Esophagus squamous epithelium (tissue), 4 donors: ENCODE results near the gene STK38L.

Experiments used
- POLR2A ChIP-seq, 4 donors: fragments of 450-650 bp; IDR thresholded peaks; one replicate each; pipeline ENCODE4 v1.6.1; 2017; ENCODE audit warnings: antibody characterized with exemption in 4 of 4, mild to moderate bottlenecking in 4 of 4, moderate library complexity in 3 of 4
- TF ChIP-seq, protein P1 (sequence below), 6 experiments: fragments of 450-650 bp in 4 of 6; fragments of 200-600 bp in 2 of 6; sonication (generic) in 2 of 6; IDR thresholded peaks; one replicate each; pipeline ENCODE4 v1.5.1; 2016 to 2019; ENCODE audit warnings: antibody characterized with exemption in 6 of 6, mild to moderate bottlenecking in 4 of 6, moderate library complexity in 4 of 6

GRCh38 chr12:27253347-27253746, 9.3 kb downstream of the STK38L start:
- TF ChIP-seq, protein P1, sequence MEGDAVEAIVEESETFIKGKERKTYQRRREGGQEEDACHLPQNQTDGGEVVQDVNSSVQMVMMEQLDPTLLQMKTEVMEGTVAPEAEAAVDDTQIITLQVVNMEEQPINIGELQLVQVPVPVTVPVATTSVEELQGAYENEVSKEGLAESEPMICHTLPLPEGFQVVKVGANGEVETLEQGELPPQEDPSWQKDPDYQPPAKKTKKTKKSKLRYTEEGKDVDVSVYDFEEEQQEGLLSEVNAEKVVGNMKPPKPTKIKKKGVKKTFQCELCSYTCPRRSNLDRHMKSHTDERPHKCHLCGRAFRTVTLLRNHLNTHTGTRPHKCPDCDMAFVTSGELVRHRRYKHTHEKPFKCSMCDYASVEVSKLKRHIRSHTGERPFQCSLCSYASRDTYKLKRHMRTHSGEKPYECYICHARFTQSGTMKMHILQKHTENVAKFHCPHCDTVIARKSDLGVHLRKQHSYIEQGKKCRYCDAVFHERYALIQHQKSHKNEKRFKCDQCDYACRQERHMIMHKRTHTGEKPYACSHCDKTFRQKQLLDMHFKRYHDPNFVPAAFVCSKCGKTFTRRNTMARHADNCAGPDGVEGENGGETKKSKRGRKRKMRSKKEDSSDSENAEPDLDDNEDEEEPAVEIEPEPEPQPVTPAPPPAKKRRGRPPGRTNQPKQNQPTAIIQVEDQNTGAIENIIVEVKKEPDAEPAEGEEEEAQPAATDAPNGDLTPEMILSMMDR (IDR thresholded peaks at IDR 0.05) = no peak
- TF ChIP-seq POLR2A (IDR thresholded peaks at IDR 0.05) = no peak
